Activated CD8-positive, alpha-beta T cell treated with anti-CD3 and anti-CD28 coated beads for 36 hours (primary cell): Measurements from ENCODE around the gene GUCA2B. TPM values are rescaled to one million over a fixed set of nuclear protein-coding genes. Genes with fewer than 3 reads are reported as not detected.

Experiments
- ATAC-seq: fragments of 200-7000 bp; cut with Tn5 transposase; one replicate; pipeline ENCODE4 v1.10.0; 2021; ENCODE audit warnings: mild to moderate bottlenecking, moderate library complexity
- CTCF ChIA-PET: fragments of 350-600 bp; sonication (Branson Sonifier 250); formaldehyde crosslinking; loops from one replicate; lab custom pipeline; 2021; ENCODE audit warnings: antibody characterized with exemption; lab: Charles Lee
- POLR2A ChIA-PET: fragments of 350-600 bp; sonication (Branson Sonifier 250); formaldehyde crosslinking; loops from one replicate; lab custom pipeline; 2021; ENCODE audit warnings: antibody characterized with exemption; lab: Charles Lee
- DNase-seq: peaks from one replicate; pipeline ENCODE4 v3.0.0-alpha.2; 2020
- H3K27ac Mint-ChIP-seq: one replicate; pipeline ENCODE4 v1.8.0; 2021; ENCODE audit warnings: mild to moderate bottlenecking, mixed read lengths
- H3K27me3 Mint-ChIP-seq: one replicate; pipeline ENCODE4 v1.8.0; 2021; ENCODE audit warnings: mixed read lengths
- H3K36me3 Mint-ChIP-seq: one replicate; pipeline ENCODE4 v1.8.0; 2021; ENCODE audit warnings: low read depth, mixed read lengths
- H3K4me1 Mint-ChIP-seq: one replicate; pipeline ENCODE4 v1.8.0; 2021; ENCODE audit warnings: low read depth, mixed read lengths
- H3K4me3 Mint-ChIP-seq: one replicate; pipeline ENCODE4 v1.8.0; 2021; ENCODE audit warnings: mild to moderate bottlenecking, moderate library complexity, mixed read lengths
- H3K9me3 Mint-ChIP-seq: one replicate; pipeline ENCODE4 v1.8.0; 2021; ENCODE audit warnings: mixed read lengths
- intact Hi-C: fragments of 100-400 bp; cut with micrococcal nuclease; formaldehyde crosslinking; loops from one replicate; pipeline ENCODE4 v1.10.0; 2022
- total RNA-seq, 2 experiments: library from RNA; stranded (reverse); gene quantifications; one replicate each; pipeline ENCODE4 v1.2.3, GENCODE V29; 2021
- TF ChIP-seq, protein P1 (sequence below): fragments of 200-600 bp; IDR thresholded peaks from one replicate; pipeline ENCODE4 v1.8.0; 2022; ENCODE audit warnings: antibody characterized with exemption, mild to moderate bottlenecking

The GUCA2B gene
- total RNA-seq, 2 experiments from 2014 or later = not detected

DNA sequence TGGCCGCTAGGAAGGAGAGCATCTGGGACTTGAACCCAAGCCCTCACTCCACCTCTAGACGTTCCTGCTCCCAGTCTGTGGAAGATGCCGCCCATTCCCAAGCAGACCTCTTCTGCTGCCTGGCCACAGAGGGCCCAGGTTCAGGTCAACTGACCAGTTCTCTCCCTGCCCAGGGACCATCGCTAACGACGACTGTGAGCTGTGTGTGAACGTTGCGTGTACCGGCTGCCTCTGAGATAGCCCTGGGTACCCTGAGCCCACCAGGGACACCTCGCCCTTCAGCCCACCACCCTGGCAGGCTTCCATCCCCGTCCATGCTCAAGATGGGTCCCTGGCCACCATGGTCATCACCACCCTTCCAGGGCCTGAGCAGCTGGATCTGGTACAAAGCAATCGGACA is 2.2 kb downstream of the GUCA2B start:
- H3K4me3 Mint-ChIP-seq = no peak overlapping the region
- ChIA-PET CTCF (interaction anchor here (0.8 to 1.4 kb wide), 4 partner anchors 9 to 873 kb away, joined by 3 to 6 read pairs (median 4); partner anchors contain the start of gene GUCA2A), POLR2A (interaction anchor here (0.9 kb wide), 1 partner anchor 20 kb away, joined by 3 read pairs; no protein-coding TSS in a partner anchor)
- TF ChIP-seq, protein P1, sequence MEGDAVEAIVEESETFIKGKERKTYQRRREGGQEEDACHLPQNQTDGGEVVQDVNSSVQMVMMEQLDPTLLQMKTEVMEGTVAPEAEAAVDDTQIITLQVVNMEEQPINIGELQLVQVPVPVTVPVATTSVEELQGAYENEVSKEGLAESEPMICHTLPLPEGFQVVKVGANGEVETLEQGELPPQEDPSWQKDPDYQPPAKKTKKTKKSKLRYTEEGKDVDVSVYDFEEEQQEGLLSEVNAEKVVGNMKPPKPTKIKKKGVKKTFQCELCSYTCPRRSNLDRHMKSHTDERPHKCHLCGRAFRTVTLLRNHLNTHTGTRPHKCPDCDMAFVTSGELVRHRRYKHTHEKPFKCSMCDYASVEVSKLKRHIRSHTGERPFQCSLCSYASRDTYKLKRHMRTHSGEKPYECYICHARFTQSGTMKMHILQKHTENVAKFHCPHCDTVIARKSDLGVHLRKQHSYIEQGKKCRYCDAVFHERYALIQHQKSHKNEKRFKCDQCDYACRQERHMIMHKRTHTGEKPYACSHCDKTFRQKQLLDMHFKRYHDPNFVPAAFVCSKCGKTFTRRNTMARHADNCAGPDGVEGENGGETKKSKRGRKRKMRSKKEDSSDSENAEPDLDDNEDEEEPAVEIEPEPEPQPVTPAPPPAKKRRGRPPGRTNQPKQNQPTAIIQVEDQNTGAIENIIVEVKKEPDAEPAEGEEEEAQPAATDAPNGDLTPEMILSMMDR = no peak
- DNase-seq (no peak), ATAC-seq (no peak)
- no peaks in the 10 kb centered on the region for H3K36me3 Mint-ChIP-seq
- intact Hi-C loops = no loop called here
- H3K9me3 Mint-ChIP-seq = no peaks in the 10 kb centered on the region
- no peak overlapping the region for H3K27ac Mint-ChIP-seq
- H3K4me1 Mint-ChIP-seq = no peaks in the 10 kb centered on the region
- H3K27me3 Mint-ChIP-seq = peaks cover 2% of the 10 kb centered on the region

DNA sequence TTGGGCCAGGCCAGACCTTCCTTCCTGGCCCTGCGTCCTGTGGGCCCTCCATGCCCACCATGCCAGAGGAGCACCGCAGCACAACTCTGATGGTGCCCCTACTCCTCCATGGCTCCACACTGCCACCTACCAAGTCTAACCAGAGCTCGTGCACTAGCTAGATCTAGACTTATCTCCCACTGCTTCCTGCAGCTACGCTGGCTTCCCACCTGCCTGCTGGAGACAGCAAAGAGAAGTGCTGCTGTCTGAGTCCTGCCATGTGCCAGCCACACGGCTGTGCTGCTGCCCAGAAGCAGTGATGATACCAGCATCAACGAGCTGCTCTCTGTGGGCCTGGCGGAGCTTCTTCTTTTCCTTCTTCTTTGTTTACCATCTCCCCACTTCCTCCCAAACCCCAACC is 4.5 kb downstream of the GUCA2B start:
- TF ChIP-seq, protein P1 = no peak
- POLR2A ChIA-PET = interaction anchor here (0.9 kb wide), 1 partner anchor 10 kb away, joined by 3 read pairs; no protein-coding TSS in a partner anchor
- intact Hi-C loops = no loop called here
- Mint-ChIP-seq H3K27ac (no peak overlapping the region), H3K4me3 (no peak overlapping the region), H3K4me1 (no peaks in the 10 kb centered on the region), H3K9me3 (peaks cover 8% of the 10 kb centered on the region), H3K36me3 (no peaks in the 10 kb centered on the region), H3K27me3 (peaks cover 2% of the 10 kb centered on the region)
- DNase-seq (peak; percentile 27), ATAC-seq (peak; percentile 53)
- CTCF ChIA-PET = interaction anchor here (2.4 kb wide), 1 partner anchor 16 kb away, joined by 12 read pairs; no protein-coding TSS in a partner anchor

DNA sequence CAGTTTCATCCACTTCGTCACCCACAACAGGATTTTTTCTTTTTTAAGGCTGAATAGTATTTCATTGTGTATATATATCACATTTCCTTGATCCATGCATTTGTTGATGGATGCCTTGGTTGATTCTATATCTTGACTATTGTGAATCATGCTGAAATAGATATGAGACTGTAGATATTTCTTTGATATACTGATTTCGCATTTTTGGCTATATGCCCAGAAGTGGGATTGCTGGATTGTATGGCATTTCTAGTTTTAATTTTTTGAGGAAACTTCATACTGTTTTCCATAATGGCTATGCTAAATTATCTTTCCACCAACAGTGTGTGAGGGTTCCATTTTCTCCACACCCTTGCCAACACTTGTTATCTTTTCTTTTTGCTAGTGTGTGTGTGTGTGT is 5.0 kb downstream of the GUCA2B start:
- Mint-ChIP-seq H3K27ac (no peak overlapping the region), H3K4me1 (no peaks in the 10 kb centered on the region), H3K4me3 (no peak overlapping the region), H3K36me3 (no peaks in the 10 kb centered on the region), H3K9me3 (peaks cover 8% of the 10 kb centered on the region), H3K27me3 (peaks cover 2% of the 10 kb centered on the region)
- CTCF ChIA-PET = interaction anchor here (2.4 kb wide), 1 partner anchor 16 kb away, joined by 12 read pairs; no protein-coding TSS in a partner anchor
- POLR2A ChIA-PET = interaction anchor here (0.9 kb wide), 1 partner anchor 11 kb away, joined by 3 read pairs; no protein-coding TSS in a partner anchor
- DNase-seq (no peak), ATAC-seq (no peak)
- TF ChIP-seq, protein P1 = no peak
- intact Hi-C loops = no loop called here

DNA sequence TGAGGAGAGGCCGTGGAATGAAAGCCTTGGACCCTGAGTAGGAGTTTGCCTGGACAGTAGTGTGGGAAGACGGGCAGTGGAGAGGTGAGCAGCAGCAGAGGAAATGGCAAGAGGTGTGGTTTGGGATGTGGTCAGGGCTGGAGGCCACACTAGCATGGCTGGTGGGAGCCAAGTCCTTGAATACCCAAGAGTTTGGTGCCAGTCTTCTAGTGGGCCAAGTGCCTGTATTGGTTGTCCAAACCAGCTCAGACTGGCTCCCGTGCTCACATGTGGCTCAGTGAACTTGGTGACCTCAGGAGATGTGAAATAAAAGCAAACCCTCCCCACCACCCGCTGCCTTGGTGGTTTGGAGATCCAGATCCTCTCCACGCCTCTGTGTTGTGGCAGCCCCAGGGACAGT is 9.0 kb downstream of the GUCA2B start:
- Mint-ChIP-seq H3K27me3 (peaks cover 2% of the 10 kb centered on the region), H3K36me3 (no peaks in the 10 kb centered on the region), H3K4me3 (no peak overlapping the region), H3K27ac (no peak overlapping the region), H3K9me3 (peaks cover 8% of the 10 kb centered on the region), H3K4me1 (no peaks in the 10 kb centered on the region)
- DNase-seq (no peak), ATAC-seq (no peak)
- TF ChIP-seq, protein P1 = no peak
- ChIA-PET POLR2A (interaction anchor here (1.0 kb wide), 1 partner anchor 11 kb away, joined by 3 read pairs; no protein-coding TSS in a partner anchor), CTCF (interaction anchor here (7.1 kb wide), 1 partner anchor 12 kb away, joined by 53 read pairs; no protein-coding TSS in a partner anchor)
- intact Hi-C loops = no loop called here

DNA sequence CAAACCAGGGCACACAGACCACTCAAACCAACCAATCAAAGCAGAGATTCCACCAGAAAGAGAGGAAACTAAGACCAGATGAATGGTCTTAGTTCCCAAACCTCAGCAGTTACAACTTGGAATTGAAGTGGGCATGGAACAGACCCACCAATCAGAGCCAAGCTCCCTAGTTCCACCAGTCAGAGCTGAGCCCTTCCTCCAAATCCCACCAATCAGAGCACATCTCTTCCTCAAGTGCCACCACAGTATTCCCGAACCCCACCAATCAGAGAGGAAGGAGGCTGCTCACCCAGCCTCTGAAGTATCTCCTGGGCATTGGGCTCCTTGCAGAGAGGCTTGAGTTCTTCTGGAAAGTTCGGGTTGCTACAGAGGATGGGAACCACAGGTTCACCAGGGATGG is 9.9 kb downstream of the GUCA2B start:
- ATAC-seq (no peak), DNase-seq (no peak)
- Mint-ChIP-seq H3K36me3 (no peaks in the 10 kb centered on the region), H3K4me3 (no peak overlapping the region), H3K27me3 (peaks cover 4% of the 10 kb centered on the region), H3K27ac (no peak overlapping the region), H3K4me1 (no peaks in the 10 kb centered on the region), H3K9me3 (peaks cover 8% of the 10 kb centered on the region)
- TF ChIP-seq, protein P1 = no peak
- intact Hi-C loops = no loop called here
- CTCF ChIA-PET = interaction anchor here (7.1 kb wide), 1 partner anchor 11 kb away, joined by 53 read pairs; no protein-coding TSS in a partner anchor
- POLR2A ChIA-PET = no interaction called here
